Measurements from ENCODE around the gene SLC45A1.
"Not testable (repeated sequence)": the region's sequence is repeated elsewhere in the genome, so short reads cannot be mapped to it uniquely, and the experiment has no call there.

SLC45A1 gene

GRCh38 chr1:8317647-8318381, at the start of gene SLC45A1:
Gene SLC45A1, plus strand, starts transcription at chr1:8318114. Its CDS starts 6,216 bp downstream, at chr1:8324330.
- DNase-seq, result no peak

DNA sequence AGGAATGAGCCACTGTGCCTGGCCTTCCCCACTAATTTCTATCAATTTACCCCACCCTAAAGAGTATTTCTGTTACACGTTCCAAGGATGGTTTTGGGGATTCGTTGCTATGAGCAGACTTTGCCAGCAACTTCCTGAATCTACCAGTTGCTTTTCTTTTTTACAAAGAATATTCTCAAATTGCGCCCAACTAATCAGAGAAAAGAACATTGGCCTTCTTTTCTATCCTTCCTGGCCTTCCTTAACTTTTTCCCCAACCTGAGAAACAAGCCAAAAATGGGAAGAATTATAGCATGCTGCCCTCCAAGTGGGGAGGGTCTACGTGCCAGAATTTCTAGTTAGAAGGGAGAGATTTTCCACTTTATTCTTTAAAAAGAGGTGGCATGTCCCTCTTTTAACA, 44.9 kb upstream of the SLC45A1 start:
- DNase-seq, result no peak

- DNase-seq, result no peak
These were observed 43.6 kb upstream of the SLC45A1 start for GRCh38 chr1:8274352-8274751.

GRCh38 chr1:8276173-8276914, 41.6 kb upstream of the SLC45A1 start:
- DNase-seq, result no peak

DNA sequence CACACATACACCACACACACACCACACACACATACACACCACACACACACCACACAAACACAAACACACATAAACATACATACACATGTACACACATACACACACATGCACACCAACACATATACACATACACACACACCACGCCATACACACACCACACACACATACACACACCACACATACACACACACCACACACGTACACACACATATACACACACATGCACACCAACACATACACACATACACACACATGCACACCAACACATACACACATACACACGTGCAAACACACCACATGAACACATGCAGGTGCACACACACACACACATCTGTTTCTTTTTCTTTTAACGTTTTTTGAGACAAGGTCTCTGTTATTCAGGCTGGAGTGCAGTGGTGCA, 41.0 kb upstream of the SLC45A1 start:
- DNase-seq, result no peak

- DNase-seq, result not testable (repeated sequence)
These were observed 39.2 kb upstream of the SLC45A1 start for GRCh38 chr1:8278677-8279076.

DNA sequence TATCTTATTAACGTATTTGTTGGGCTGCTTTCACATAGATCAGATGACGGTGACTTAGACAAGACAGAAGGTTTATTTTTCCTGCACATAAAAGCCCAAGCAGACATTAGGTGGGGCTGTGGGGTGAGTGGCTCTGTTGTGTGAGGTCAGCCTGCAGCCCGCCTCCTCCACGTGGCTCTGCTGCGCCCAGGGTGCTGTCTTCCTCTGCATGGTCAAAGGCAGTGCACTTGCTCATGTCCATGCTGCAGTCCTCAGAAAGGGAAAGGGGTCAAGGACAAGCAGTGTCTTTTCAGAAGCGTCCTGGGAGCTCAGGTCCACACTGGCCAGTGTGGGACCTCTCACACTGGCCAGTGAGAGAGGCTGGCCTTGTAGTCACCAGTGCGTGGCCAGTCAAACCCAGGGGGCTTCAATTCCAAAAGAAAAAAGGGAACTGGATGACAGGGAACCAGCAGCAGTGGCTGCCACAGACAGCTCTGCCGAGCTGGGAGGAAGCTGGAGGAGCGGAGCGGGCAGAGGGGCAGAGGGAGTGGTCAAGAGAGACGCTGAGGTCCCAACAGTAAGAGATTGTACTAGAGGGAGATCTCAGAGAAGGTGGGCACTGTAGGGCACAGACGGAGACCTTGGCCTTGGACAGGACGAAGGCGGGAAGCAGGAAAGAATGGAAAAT, 35.9 kb upstream of the SLC45A1 start:
- DNase-seq, result no peak

DNA sequence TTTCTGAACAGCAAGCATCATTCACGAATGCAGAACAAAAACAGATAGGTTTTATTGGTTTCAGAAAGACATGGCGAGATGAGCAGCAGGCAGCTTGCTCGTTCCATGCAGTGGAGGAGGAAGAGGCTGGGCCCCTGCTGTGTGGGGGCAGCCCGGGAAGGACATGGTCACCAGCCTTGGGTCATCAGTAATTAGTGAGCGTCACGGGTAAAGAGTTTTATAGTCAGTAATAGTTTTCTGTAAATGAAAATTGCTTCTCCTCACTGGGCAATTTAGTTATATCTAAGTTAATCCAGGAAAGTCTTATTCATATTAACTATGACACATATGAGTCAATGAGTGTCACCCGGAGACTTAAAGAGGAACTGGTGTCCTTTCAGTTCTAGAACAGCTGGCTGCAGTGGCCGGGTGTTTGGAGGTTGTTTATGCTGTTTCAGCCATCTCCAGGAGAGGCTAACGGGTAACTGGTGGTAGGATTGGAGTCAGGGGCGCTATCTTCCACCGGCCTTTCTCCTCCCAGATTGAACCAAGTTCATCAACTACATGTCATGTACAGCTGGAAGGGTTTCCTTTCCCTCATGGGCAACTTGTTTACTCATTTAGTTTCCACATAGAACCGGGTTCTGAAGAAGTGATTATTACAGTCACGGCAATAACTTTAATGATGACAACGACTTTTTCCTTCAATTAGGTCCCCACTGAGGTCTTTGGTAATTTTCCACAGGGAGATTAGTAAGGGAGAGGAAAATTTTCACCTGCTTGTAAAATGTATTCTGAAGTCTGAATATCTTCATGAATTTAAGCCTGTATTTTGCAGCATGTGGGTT, 34.6 kb upstream of the SLC45A1 start:
- no peak for DNase-seq

DNA sequence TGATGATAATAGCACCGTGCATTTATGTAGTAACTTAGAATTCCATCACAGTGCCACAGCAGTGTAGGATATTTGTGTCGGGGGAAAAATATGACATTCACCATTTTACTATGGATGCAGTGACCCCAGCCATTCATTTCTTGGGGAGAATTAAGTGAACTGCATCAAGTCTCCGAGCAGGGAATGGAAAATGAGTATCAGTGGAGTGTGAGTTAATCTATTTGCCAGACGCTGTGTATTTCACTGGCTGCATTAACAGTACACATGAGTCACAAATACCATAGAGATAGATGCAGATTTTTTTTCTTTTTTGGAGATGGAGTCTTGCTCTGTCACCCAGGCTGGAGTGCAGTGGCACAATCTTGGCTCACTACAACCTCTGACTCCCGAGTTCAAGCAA, 33.8 kb upstream of the SLC45A1 start:
- DNase-seq, result no peak

GRCh38 chr1:8285103-8285502, 32.8 kb upstream of the SLC45A1 start:
- DNase-seq, result no peak

GRCh38 chr1:8285965-8286364, 31.9 kb upstream of the SLC45A1 start:
- DNase-seq, result no peak

- DNase-seq, result no peak
These were observed 24.8 kb upstream of the SLC45A1 start for GRCh38 chr1:8293118-8293517.

GRCh38 chr1:8293641-8294169, 24.2 kb upstream of the SLC45A1 start:
- DNase-seq, result no peak

DNA sequence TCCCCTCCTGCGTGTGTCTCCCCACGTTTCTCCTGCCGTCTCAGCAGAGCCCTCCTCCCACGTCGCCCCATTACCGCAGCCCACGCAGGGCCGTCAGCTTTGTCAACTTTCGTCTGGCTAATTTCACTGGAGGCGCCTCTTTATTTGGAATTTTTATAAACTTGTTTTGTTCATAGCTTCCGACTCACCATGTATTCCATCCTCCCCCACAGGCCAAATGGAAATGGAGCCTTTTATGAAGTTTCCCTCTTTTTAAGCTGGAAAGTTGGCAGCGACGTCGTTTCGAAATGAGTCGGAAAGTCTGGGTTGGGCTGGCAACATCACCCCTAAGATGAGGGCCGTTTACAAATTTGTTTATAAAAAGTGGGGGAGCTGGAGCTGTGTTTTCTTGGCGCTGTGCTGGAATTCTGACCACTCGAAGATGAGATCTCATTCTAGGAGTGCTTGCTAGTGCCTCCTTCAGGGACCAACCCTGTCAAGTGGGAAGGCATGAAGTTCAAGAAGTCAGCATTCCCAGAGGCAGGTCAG, 23.7 kb upstream of the SLC45A1 start:
- no peak for DNase-seq

DNA sequence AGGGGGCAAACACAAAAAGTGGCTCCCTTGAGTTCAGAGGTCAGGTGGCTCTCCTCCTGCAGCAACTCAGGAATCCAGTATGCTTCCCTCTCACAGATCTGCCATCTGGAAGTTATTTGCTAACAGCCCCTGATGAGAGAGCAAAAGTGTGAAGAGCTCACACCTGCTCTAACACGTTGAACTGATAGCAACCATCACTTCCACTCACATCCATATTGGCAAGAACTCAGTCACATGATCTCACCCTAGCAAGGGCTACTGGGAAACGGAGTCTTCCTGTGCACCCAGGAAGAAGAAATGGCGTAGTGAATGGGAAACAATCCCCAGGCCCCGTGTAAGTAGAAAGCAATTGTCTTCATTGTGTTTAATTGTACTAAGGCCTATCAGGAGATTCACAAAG, 20.7 kb upstream of the SLC45A1 start:
- no peak for DNase-seq

GRCh38 chr1:8299963-8300362, 18.0 kb upstream of the SLC45A1 start:
- no peak for DNase-seq

GRCh38 chr1:8302081-8302956, 15.6 kb upstream of the SLC45A1 start:
- DNase-seq, result no peak

DNA sequence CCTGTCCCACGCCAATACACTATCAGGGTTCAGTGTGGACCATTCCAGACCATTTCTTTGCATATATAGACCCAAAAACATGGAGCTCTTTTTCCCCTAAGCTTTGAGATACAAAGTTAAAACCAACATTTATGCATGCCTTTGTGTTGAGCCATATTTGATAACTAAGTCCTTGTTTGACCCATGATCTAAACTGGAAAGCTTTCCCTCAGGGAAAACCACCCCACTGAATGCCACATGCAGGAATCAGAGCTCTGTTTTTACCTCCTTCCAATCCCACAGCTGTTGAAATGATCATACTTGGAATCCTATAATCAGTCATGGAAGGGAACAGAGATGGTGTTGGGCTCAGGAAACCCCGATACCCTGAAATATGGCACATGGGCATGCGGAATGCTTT, 14.8 kb upstream of the SLC45A1 start:
- no peak for DNase-seq

GRCh38 chr1:8303876-8304275, 14.0 kb upstream of the SLC45A1 start:
- no peak for DNase-seq

- DNase-seq, result no peak
These were observed 10.3 kb upstream of the SLC45A1 start for GRCh38 chr1:8307628-8308027.

GRCh38 chr1:8311068-8311718, 6.7 kb upstream of the SLC45A1 start:
- DNase-seq, result no peak

Measured in AML-193 (cell line).